Measurements from ENCODE around the gene LAMB2. TPM values are rescaled to one million over a fixed set of nuclear protein-coding genes. Genes with fewer than 3 reads are reported as not detected.

Gene LAMB2
- total and polyA plus RNA-seq, 10 of the 15 experiments (the other 5 are each of a cell fraction or from before 2014, with no cell fraction given), result 0.13 to 3.2 (median 0.64) TPM; not detected in 3

DNA sequence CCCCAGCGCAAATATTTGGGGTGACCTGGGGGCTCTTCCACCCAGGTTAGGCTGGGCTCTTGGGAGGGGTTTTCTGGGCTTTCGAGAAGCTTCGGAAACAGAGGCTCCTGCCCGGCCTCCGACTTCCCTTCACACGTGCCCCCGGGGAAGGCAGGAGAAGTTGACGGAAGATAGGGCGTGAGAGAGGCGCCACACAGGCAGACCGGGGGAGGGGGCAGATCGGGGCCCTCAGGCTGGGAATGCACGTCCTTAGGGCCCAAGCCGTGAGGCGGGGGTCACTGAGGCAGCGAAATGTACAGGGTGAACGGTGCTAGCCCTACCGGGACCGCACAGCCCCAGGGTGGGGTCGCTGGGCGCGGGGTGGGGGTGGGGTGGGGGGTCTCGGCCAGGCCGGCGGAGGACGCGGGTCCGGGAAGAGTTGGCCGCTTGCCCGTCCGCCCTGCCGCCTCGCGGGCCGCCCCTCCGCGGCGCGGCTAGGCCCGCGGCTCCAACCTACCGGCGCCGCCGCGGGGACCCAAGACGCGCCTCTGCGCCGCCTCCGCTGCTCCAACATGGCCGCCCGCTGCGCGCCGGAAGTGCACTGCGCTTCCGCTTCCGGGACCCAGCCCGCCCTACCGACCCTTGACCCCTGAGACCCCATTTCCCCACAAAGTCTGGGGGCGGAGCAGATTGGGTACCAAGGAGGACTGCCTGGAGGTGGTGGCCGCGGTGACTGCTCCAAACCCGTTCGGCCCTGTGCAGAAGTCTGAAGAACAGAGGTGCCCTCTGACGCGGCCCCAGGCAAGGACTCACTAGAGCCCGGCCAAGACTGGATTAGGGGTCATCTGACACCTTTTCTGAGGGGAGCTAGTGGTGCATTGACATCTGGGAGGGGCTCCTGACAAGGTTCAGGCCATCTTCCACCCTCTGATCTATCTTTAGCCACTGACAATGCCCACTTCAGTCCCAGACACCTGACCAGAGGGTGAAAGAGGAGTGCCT, 33.2 kb upstream of the LAMB2 start, which contains the start of gene CCDC71 (continued):
- TF ChIP-seq, protein P1, sequence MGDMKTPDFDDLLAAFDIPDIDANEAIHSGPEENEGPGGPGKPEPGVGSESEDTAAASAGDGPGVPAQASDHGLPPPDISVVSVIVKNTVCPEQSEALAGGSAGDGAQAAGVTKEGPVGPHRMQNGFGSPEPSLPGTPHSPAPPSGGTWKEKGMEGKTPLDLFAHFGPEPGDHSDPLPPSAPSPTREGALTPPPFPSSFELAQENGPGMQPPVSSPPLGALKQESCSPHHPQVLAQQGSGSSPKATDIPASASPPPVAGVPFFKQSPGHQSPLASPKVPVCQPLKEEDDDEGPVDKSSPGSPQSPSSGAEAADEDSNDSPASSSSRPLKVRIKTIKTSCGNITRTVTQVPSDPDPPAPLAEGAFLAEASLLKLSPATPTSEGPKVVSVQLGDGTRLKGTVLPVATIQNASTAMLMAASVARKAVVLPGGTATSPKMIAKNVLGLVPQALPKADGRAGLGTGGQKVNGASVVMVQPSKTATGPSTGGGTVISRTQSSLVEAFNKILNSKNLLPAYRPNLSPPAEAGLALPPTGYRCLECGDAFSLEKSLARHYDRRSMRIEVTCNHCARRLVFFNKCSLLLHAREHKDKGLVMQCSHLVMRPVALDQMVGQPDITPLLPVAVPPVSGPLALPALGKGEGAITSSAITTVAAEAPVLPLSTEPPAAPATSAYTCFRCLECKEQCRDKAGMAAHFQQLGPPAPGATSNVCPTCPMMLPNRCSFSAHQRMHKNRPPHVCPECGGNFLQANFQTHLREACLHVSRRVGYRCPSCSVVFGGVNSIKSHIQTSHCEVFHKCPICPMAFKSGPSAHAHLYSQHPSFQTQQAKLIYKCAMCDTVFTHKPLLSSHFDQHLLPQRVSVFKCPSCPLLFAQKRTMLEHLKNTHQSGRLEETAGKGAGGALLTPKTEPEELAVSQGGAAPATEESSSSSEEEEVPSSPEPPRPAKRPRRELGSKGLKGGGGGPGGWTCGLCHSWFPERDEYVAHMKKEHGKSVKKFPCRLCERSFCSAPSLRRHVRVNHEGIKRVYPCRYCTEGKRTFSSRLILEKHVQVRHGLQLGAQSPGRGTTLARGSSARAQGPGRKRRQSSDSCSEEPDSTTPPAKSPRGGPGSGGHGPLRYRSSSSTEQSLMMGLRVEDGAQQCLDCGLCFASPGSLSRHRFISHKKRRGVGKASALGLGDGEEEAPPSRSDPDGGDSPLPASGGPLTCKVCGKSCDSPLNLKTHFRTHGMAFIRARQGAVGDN (IDR thresholded peaks at IDR 0.05), result peak; percentile 95
- TF ChIP-seq, protein P2, sequence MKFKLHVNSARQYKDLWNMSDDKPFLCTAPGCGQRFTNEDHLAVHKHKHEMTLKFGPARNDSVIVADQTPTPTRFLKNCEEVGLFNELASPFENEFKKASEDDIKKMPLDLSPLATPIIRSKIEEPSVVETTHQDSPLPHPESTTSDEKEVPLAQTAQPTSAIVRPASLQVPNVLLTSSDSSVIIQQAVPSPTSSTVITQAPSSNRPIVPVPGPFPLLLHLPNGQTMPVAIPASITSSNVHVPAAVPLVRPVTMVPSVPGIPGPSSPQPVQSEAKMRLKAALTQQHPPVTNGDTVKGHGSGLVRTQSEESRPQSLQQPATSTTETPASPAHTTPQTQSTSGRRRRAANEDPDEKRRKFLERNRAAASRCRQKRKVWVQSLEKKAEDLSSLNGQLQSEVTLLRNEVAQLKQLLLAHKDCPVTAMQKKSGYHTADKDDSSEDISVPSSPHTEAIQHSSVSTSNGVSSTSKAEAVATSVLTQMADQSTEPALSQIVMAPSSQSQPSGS (IDR thresholded peaks at IDR 0.05; ENCODE audit: low read length), result no peak
- peak; percentile 72 for TF ChIP-seq HCFC1 (IDR thresholded peaks at IDR 0.05; ENCODE audit: low read length)
- TF ChIP-seq, protein P3, sequence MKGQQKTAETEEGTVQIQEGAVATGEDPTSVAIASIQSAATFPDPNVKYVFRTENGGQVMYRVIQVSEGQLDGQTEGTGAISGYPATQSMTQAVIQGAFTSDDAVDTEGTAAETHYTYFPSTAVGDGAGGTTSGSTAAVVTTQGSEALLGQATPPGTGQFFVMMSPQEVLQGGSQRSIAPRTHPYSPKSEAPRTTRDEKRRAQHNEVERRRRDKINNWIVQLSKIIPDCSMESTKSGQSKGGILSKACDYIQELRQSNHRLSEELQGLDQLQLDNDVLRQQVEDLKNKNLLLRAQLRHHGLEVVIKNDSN (IDR thresholded peaks at IDR 0.05; ENCODE audit: borderline replicate concordance, extremely low read length, insufficient read depth, low read depth, low read length), result no peak
- TF ChIP-seq, protein P4, sequence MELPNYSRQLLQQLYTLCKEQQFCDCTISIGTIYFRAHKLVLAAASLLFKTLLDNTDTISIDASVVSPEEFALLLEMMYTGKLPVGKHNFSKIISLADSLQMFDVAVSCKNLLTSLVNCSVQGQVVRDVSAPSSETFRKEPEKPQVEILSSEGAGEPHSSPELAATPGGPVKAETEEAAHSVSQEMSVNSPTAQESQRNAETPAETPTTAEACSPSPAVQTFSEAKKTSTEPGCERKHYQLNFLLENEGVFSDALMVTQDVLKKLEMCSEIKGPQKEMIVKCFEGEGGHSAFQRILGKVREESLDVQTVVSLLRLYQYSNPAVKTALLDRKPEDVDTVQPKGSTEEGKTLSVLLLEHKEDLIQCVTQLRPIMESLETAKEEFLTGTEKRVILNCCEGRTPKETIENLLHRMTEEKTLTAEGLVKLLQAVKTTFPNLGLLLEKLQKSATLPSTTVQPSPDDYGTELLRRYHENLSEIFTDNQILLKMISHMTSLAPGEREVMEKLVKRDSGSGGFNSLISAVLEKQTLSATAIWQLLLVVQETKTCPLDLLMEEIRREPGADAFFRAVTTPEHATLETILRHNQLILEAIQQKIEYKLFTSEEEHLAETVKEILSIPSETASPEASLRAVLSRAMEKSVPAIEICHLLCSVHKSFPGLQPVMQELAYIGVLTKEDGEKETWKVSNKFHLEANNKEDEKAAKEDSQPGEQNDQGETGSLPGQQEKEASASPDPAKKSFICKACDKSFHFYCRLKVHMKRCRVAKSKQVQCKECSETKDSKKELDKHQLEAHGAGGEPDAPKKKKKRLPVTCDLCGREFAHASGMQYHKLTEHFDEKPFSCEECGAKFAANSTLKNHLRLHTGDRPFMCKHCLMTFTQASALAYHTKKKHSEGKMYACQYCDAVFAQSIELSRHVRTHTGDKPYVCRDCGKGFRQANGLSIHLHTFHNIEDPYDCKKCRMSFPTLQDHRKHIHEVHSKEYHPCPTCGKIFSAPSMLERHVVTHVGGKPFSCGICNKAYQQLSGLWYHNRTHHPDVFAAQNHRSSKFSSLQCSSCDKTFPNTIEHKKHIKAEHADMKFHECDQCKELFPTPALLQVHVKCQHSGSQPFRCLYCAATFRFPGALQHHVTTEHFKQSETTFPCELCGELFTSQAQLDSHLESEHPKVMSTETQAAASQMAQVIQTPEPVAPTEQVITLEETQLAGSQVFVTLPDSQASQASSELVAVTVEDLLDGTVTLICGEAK (IDR thresholded peaks at IDR 0.05; ENCODE audit: borderline replicate concordance), result peak; percentile 94
- TF ChIP-seq NR2C2 (IDR thresholded peaks at IDR 0.05; ENCODE audit: borderline replicate concordance, control insufficient read depth, insufficient read length, low read depth), result peak; percentile 87
- TF ChIP-seq IKZF1 (conservative IDR thresholded peaks at IDR 0.05), result peak; percentile 80
- TF ChIP-seq ZSCAN29 (IDR thresholded peaks at IDR 0.05), result no peak
- TF ChIP-seq TCF3 (IDR thresholded peaks at IDR 0.05; ENCODE audit: borderline replicate concordance, insufficient read depth, low read depth, low read length), result 0 out of 2 replicates have a peak, but pooled peaks have one; percentile 25
- TF ChIP-seq STAT1 (conservative IDR thresholded peaks at IDR 0.05), result no peak
- no peak for TF ChIP-seq NFIC (IDR thresholded peaks at IDR 0.05; ENCODE audit: low read depth, low read length)
- TF ChIP-seq, protein P5, sequence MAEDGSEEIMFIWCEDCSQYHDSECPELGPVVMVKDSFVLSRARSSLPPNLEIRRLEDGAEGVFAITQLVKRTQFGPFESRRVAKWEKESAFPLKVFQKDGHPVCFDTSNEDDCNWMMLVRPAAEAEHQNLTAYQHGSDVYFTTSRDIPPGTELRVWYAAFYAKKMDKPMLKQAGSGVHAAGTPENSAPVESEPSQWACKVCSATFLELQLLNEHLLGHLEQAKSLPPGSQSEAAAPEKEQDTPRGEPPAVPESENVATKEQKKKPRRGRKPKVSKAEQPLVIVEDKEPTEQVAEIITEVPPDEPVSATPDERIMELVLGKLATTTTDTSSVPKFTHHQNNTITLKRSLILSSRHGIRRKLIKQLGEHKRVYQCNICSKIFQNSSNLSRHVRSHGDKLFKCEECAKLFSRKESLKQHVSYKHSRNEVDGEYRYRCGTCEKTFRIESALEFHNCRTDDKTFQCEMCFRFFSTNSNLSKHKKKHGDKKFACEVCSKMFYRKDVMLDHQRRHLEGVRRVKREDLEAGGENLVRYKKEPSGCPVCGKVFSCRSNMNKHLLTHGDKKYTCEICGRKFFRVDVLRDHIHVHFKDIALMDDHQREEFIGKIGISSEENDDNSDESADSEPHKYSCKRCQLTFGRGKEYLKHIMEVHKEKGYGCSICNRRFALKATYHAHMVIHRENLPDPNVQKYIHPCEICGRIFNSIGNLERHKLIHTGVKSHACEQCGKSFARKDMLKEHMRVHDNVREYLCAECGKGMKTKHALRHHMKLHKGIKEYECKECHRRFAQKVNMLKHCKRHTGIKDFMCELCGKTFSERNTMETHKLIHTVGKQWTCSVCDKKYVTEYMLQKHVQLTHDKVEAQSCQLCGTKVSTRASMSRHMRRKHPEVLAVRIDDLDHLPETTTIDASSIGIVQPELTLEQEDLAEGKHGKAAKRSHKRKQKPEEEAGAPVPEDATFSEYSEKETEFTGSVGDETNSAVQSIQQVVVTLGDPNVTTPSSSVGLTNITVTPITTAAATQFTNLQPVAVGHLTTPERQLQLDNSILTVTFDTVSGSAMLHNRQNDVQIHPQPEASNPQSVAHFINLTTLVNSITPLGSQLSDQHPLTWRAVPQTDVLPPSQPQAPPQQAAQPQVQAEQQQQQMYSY (CRISPR knock-in tag; IDR thresholded peaks at IDR 0.05), result no peak
